ENCODE data around the gene TOMM20.
"Not testable (repeated sequence)": the region's sequence is repeated elsewhere in the genome, so short reads cannot be mapped to it uniquely, and the experiment has no call there.

The TOMM20 gene

DNA sequence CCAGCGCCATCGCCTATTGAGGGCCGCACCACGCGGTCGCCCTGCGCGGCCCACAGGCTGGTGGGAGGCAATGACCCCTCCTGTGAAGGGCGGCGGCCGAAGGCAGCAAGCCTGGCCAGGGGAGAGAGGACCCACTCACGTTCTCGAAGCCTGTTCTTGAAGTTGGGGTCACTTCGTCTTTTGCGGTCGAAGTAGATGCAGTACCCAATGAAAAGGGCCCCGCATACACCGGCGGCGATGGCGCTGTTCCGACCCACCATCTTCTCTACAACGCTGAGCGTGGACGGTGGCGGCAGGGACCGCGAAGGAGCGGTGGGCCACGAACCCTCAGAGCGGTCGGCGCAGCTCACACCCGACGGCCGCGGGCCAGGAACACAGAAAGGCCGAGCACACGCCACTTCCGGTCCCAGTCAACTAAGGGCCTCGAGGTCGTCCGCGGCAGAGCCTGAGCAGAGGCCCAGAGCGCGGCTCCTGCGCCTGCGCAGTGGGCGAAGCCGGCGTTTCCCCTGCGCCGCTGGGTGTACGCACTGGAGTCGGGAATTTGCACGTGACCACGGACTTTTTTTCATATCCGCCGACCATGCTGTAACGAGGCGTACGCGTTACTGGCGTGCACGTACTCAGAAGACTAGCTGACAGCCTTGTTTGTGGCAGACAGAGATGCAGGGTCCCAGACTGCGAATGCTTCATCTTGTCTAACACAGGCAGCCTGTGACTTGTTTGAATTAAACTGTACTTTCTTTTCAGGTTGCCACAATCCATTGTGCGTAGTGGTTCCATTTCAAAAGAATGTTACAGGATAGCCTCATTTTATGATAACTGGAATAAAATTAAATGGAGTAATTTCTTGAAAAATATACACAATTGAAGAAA, at the start of gene TOMM20:
TSS of gene TOMM20 (minus strand) at position 382 of the 873 bp plus-strand sequence. CDS start at position 260, 122 bp downstream.
- DNase-seq = peak; percentile 42 to 97 (median 92)

DNA sequence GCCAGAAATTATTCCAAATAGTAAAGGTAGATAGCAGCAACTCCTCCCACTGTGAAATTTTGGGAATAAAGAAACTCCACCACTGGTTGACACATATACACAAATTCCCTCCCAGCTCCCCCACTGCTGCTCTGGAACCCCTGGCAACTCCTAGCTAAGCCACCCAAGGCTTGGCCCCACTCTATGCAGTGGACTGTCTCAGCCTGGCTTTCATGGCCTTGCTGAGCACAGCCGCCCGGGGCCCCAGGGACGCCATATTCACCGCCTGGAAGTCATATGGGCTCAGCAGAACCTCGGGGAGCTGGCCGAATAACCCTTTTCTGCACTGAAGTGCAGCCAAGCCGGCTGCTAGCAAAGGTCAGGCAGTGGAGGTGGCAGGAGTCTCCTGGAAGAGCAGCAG, 47.8 kb upstream of the TOMM20 start:
- no peak for DNase-seq

DNA sequence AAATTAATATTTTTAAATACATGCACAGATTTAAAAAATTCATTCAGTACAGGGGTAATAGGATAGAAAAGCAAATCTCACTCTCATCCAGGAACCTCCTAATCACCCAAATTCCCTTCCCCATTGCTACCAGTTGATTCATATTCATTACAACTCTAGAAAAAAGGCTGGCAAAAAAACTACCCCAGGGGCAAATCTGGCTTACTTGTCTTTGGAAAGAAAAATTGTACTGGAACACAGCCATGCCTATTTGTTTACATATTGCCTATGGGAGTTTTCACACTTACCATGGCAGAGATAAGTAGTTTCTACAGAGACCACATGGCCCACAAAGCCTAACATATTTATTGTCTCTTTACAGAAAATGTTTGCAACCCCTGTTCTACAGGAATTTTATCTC, 41.3 kb upstream of the TOMM20 start:
- DNase-seq = no peak

DNA sequence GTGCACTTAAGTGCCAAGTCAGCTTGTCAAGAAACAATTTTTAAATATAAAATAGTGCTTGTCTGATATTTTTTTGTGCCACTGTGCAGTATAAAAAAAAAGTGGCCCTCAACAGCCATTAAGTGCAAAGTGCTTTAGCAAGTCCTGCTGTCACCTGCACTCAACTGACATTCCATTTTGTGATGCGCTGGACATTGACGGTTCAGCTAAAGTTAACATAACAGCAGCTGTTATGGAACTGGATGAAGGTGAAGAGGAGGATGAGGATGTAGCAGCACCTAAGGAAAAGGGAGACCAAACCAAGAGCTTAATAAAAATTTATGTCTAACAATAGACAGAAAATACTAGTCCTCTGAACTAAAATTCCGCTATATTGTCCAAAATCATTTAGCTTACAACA, 39.7 kb upstream of the TOMM20 start:
- DNase-seq = no peak

DNA sequence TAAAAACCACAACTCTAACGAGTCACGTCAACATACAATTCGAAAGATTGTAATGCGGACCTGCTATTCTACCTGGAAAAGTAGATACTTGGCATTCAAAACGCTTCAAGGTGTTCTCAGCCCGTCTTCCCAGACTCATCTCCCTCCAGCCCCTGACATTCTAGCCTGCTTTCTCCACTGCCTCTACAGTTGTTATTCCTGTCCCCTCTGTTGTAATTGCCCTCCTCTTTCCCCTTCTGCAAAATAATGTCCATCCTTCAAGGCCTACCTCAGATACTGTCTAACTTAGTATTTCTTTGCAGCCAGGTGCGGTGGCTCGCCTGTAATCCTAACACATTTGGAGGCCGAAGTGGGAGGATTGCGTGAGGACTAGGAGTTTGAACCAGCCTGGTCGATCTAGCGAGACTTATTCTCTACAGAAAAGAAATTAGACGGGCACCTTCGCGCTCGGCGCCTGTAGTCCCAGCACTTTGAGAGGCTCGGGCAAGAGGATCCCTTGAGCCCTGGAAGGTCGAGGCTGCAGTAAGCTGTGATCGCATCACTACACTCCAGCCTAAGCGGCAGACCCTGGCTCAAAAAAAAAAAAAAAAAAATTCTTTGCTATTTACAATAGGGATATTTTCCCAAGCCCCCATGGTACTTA, 33.2 kb upstream of the TOMM20 start:
- DNase-seq = no peak

DNA sequence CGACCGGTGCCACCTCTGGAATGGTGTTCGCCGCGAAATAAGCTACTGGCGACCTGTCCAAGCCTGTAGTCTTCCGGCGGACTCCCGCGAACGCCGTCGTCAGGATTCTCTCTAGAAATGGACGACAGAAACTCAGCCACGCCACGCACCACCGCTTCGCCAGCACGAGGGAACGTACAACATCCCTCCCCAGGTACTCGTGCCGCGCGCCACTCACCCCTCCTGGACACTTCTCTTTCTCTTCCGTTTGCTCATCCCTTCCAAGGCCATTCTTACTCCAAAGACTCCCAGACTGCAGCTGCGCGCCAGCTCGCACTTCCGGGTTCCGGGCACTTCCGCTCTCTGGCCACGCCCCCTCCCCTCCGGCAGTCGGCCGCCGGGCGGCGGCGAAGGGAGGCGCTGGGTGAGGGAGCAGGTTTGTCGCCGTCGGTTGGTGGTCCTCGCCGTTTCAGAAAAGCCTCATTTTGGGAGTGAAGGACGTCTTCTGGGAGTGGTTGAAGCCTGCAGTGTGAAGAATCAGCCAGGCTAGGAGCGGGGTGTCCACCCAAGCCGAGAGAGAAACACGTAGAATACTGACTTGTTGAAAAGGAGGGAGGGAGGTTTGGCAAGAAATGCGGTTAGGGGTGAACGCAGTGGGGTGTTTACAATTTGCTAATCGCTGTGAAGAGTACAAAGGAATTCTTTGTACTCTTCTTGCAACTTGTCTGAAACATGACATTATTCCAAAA, 32.5 kb upstream of the TOMM20 start, which contains the start of gene RBM34:
TSS of gene RBM34 (minus strand) at position 294 of the 728 bp plus-strand sequence. CDS start at position 270, 24 bp downstream.
- peak; percentile 39 to 93 (median 82) for DNase-seq

DNA sequence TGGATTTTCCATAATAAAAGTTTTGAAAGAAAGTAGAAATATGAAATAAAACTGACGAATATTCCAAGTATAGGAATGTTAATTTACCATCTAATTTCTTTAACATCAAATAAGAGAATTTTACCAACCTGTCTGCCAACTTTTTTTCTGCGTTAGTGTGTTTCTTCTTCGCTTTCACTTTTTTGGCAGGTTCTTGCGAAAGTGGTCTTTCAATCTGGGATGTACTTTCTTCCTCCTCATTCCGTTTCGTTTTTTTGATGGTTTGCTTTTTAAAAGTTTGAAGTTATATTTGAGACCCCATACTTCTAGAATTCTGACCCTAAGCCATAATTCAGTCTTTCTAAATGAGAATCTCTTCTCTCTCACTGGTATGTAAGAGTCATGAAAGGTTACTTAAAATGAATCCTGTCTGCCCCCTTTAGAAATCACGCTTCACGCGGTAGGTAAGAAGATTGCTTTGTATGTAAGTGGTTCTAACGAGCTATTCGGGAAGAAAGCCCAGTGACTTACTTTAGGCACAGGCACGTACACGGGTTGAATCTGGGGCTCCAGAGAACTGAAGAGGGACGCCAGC, 31.8 kb upstream of the TOMM20 start:
- DNase-seq = peak in 1 of 56 donors; percentile 45

DNA sequence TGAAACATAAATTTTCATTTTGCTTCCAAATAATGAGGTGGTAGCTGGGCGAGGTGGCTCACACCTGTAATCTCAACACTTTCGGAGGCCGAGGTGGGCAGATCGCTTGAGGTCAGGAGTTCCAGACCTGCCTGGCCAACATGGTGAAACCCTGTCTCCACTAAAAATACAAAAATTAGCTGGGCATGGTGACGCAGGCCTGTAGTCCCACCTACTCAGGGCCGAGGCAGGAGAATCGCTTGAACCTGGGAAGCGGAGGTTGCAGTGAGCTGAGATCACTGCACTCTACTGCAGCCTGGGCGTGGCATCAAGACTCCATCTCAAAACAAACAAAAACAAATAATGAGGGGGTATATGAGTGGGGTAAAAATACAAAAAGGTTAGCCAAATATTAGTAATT, 31.3 kb upstream of the TOMM20 start:
- DNase-seq = not testable (repeated sequence)

DNA sequence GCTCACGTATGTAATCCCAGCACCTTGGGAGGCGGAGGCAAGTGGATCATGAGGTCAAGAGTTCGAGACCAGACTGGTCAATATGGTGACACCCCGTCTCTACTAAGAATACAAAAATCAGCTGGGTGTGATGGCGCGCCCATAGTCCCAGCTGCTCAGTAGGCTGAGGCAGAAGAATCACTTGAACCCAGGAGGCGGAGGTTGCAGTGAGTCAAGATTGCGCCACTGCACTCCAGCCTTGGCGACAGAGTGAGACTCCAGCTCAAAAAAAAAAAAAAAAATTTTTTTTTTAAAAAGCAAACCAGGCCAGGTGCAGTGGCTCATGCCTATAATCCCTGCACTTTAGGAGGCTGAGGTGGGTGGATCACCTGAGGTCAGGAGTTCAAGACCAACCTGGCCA, 30.6 kb upstream of the TOMM20 start:
- not testable (repeated sequence) for DNase-seq

DNA sequence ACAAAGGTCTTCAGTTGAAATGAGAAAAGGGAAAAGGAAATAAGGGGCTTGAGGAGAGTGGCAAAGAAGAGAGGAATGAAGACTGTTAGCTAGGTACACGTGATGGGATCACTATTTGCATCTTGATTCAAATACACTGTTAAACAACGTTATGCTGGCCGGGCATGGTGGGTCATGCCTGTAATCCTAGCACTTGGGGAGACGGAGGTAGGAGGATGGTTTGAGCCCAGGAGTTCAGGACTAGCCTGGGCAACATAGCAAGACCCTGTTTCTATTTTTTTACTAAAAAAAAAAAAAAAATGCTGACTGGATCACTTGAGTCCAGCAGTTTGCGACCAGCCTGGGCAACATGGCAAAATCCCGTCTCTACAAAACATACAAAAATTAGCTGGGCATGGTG, 30.0 kb upstream of the TOMM20 start:
- DNase-seq = no peak

DNA sequence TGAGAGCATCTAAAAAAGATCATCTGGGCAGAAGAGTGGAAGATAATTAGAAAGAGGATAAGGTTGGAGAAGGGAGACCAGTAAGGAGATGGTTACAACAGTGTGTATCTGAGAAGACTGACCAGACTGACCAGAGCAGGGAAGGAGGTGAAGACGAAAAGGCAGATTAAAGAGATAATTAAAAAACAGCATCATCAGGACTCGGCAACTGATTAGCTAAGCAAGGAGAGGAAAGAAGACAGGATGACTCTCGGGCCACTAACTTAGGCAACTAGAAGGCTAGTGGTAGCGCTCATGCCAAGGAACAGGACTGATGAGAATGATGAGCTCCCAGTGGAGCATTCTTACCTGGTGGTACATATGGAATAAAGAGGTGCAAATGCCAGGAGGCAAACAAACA, 28.5 kb upstream of the TOMM20 start:
- DNase-seq = no peak

DNA sequence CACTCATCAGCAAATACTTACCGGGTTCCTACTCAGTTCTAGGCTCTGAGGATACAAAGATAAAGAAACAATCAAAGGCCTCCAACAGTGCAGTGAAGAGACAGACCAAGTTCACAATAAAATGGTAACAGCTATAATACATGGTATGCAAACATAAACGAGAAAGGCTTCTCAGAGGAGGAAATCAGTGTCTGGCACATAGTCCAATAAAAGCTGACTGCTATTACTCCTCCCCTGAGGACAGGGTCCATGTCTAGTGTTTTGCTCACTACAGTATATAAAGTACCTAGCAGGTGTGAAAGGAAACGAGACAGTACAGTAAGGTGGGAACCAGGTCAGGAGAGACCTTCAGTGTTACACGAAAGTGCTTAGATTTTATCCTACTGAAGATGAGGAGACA, 28.1 kb upstream of the TOMM20 start:
- no peak for DNase-seq

DNA sequence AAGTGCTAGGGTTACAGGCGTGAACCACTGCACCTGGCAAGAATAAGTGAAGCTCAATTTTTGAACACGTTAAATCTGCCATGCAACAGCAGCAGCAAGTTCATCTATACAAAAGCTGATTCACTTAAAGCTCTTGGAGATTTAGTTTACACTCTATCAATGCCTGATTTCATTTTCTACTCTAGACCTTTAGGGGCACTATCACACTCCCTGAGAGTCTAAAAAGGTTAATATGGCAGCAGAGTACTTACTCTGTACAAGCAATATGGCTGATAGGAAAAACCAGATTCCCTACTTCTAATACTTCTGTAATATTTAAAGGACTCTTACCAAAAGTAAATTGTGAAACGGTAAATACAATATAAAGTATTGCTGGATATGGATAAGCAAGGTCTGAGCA, 27.6 kb upstream of the TOMM20 start:
- no peak for DNase-seq

DNA sequence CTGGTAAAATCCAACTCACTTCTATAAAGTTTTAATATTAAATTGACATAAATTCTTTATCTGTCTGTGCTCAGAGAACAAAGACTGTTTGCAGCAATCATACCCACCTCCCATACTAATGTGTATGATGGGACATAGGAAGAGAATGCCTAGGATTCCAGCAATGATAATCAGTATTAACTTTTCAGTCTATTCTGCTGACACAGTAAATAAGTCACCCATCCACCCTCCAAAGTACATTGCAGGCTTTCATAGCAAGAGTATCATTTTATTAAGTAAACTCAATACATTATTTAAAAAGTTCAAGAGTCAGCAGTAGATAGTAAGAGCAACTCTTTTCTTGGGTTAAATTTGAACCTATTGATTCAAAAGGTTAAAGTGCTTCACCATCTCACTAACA, 23.6 kb upstream of the TOMM20 start:
- no peak for DNase-seq

DNA sequence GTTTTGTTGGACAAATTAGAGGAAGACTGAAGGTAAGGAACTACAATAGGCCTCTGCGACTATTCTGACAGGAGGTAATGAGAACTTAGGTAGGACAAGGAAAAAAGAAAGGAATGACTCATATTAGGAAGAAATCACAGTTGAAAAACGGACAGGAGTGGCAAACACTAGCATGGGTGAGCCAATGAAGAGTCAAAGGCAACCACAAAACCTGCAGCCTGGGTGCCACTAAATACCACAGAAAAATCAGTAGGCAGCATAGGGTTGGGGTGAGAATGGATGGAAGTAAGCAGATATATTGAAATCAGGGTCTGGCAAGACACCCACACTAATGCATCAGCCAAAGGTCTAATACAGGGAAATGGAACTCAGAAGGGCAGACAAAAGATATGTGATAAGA, 22.4 kb upstream of the TOMM20 start:
- no peak for DNase-seq

DNA sequence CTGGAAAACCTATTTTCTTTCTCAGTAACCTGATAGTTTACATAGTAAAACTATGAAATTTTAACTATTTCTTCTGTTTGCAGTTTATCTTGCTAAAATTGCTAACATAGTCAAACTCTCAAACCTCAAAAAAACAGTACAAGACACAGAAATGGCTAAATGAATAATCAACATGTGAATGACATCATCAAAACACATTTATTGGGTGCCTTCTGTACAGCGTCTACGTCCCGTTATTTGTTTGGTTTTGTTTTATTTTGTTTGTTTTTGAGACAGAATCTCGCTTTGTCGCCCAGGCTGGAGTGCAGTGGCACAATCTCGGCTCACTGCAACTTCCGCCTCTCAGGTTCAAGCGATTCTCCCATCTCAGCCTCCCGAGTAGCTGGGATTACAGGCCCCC, 21.2 kb upstream of the TOMM20 start:
- no peak for DNase-seq

DNA sequence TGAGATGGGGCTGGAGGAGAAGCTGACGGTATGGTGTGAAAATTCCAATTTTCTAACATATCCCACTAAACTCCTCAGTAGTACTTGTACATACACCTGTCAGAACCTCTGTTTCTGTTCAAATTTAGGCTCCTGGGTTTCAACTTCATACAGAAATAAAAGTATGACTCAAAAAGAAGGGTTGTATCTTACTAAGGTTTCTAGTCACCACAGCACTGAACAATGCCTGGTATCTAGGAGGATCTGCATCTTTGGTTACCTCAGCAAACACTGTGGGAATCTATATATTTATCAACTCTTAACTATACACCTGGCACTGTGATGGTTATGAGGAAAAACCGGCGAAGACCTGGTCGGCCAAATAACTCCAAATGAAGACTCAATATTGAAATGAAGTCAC, 18.6 kb upstream of the TOMM20 start:
- no peak for DNase-seq

DNA sequence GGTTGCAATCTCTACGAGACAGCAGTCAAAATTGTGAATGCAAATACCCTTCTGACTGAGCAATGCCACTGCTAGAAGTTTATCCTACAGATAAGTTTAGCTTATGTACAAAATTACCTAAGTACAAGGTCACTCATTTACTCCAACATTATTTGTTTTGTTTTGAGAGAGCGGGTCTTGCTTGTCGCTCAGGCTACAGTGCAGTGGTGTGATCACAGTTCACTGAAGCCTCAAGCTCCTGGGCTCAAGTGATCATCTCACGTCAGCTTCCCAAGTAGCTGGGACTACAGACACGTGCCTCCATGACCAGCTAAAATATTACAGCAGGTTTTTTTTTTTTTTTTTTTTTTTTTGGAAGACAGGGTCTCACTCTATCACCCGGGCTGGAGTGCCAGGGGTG, 17.0 kb upstream of the TOMM20 start:
- no peak for DNase-seq

DNA sequence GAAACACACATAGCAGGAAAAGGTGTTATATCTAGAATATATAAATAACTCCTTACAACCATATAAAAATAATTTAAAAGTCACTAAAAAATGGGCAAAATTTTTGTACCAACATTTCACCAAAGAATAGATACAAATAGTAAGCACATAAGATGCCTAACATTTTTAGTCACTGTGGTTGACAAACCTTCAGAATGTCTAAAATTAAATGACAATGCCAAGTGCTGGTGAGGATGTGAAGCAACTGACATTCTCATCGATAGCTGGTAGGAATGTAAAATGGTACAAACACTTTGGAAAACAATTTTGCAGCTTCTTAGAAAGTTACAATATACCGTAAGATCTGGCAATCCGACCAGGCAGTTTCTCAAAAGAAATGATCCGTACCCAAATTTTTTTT, 14.4 kb upstream of the TOMM20 start:
- DNase-seq = no peak

DNA sequence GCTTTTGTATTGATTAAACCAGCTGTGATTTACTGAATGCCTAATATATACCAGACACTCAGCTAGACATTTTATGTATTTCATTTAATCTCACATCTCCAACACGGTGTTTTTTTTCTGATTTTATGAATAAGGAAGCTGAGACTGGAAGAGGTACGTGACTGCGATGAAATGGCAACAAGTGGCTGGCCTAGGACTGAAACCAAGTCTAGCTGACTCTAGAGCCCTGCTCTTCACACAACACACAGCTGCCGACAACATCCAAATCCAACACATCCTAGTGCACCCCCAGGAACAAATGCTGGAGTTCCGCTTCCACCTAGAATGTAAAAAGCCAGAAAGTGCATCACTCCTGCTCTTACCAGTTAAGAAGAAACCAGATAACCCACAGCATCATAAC, 10.7 kb upstream of the TOMM20 start:
- DNase-seq = no peak

DNA sequence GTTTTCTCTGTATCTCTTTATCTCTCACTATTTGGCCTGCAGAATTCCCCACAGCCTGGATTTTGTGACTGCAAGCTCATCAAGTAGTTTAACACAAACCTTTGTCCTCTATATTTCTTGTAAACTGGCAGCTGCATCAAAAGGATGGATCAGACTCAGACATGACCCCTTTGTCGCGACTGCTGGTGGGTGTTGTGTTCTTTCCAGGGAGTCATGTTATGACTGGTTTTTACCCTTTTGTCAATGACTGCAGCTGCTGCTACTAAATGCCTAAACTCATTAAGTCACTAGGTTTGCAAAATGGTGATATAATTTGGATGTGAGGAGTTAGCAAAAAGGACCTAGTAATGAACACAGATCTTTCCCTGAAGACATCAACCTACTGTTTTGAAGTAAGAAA, 10.2 kb upstream of the TOMM20 start:
- no peak for DNase-seq

DNA sequence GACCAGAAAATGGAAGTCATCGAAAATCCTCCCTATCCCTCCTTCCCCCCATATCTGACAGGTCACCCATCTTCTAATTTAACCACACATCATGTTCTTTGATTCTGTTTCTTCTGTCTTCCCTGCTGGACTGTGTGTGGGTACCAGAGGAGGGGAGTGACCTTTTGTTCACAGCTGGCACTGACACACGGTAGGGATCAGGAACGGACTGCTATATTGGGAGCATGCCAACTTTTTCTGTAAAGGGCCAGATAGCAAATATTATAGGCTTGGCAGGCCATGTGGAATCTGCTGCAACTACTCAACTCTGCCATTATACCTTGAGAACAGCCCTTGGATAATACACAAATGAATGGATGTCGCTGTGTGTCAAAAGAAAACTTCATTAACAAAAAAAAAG, 7.5 kb upstream of the TOMM20 start:
- DNase-seq = peak in 1 of 56 donors; percentile 4

Measured in amygdala (tissue), 56 donors.